HepG2 (cell line): ENCODE data around the gene ALG1L2.

Source experiments
- ARNTL ChIP-seq: sonication (generic); formaldehyde crosslinking; IDR thresholded peaks from 2 replicates; pipeline ENCODE4 v1.4.0; 2020; ENCODE audit warnings: mild to moderate bottlenecking, missing genetic modification reagents
- CBX2 ChIP-seq, 2 experiments: fragments of 200-600 bp in 1 of 2; sonication (generic); formaldehyde crosslinking in 1 of 2; IDR thresholded peaks; 2 replicates each; pipeline versions ENCODE4 v1.7.0 to v1.8.1; 2018 to 2022; ENCODE audit warnings: low read depth in 2 of 2, low read length in 1 of 2, mild to moderate bottlenecking in 1 of 2, missing genetic modification reagents in 1 of 2
- CREB1 ChIP-seq, 2 experiments: fragments of 450-650 bp in 1 of 2; IDR thresholded peaks; 2 replicates each; pipeline ENCODE4 v1.6.1; 2016 to 2017; ENCODE audit warnings: control low read depth in 1 of 2, mild to moderate bottlenecking in 1 of 2, missing compliant biosample characterization in 1 of 2, missing genetic modification characterization in 1 of 2
- PPARG ChIP-seq: conservative IDR thresholded peaks from 2 replicates; pipeline ENCODE4 v1.6.1; 2016; ENCODE audit warnings: missing biosample characterization, missing genetic modification reagents
- RFX5 ChIP-seq: IDR thresholded peaks from 2 replicates; pipeline ENCODE4 v1.6.1; 2011; ENCODE audit warnings: low read depth, low read length, improper control_type of control experiment
- ZNF382 ChIP-seq: sonication (generic); formaldehyde crosslinking; IDR thresholded peaks from 2 replicates; pipeline ENCODE4 v1.5.0; 2020; ENCODE audit warnings: missing genetic modification reagents, mild to moderate bottlenecking, borderline replicate concordance
- ZNF550 ChIP-seq: sonication (generic); formaldehyde crosslinking; IDR thresholded peaks from 2 replicates; pipeline ENCODE4 v1.4.0; 2020; ENCODE audit warnings: mild to moderate bottlenecking, missing genetic modification reagents, borderline replicate concordance
- TF ChIP-seq, protein P1 (sequence below): sonication (generic); formaldehyde crosslinking; IDR thresholded peaks from 2 replicates; pipeline ENCODE4 v1.5.0; 2020; ENCODE audit warnings: mild to moderate bottlenecking, missing genetic modification reagents, moderate library complexity

DNA sequence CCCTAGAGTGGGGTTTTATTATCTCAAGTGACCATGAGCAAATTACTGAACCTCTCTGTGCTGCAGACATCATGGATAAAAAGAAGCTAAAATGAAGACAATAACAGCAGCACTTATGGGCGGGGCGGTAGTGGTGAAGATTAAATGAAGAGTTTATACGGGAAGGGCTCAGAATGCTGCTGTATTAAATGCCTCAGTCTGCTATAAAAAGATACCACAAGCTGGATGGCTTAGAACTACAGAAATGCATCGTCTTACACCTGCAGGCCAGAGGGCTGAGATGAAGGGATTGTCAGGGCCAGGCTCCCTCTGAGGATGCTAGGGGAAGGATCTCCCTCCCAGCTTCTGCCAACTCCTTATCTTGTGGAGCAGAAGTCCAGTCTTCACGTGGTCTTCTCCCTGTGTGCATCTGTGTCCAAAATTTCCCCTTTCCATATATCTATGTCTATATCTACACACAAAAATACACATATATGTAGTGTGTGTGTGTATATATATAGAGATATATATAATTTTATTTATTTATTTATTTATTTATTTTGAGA lies 2.9 kb downstream of the ALG1L2 start:
- TF ChIP-seq CREB1 (IDR thresholded peaks at IDR 0.05) = no peak
- no peak for TF ChIP-seq CREB1 (CRISPR knock-in tag; IDR thresholded peaks at IDR 0.05)
- TF ChIP-seq ARNTL (CRISPR knock-in tag) = no peak
- no peak for TF ChIP-seq RFX5
- no peak for TF ChIP-seq ZNF550 (CRISPR knock-in tag)
- TF ChIP-seq, protein P1, sequence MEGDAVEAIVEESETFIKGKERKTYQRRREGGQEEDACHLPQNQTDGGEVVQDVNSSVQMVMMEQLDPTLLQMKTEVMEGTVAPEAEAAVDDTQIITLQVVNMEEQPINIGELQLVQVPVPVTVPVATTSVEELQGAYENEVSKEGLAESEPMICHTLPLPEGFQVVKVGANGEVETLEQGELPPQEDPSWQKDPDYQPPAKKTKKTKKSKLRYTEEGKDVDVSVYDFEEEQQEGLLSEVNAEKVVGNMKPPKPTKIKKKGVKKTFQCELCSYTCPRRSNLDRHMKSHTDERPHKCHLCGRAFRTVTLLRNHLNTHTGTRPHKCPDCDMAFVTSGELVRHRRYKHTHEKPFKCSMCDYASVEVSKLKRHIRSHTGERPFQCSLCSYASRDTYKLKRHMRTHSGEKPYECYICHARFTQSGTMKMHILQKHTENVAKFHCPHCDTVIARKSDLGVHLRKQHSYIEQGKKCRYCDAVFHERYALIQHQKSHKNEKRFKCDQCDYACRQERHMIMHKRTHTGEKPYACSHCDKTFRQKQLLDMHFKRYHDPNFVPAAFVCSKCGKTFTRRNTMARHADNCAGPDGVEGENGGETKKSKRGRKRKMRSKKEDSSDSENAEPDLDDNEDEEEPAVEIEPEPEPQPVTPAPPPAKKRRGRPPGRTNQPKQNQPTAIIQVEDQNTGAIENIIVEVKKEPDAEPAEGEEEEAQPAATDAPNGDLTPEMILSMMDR (CRISPR knock-in tag) = no peak
- no peak for TF ChIP-seq ZNF382 (CRISPR knock-in tag)
- TF ChIP-seq CBX2 (IDR thresholded peaks at IDR 0.05; ENCODE audit: low read depth, low read length) = no peak
- TF ChIP-seq CBX2 (CRISPR knock-in tag; IDR thresholded peaks at IDR 0.05; ENCODE audit: low read depth) = no peak
- TF ChIP-seq PPARG (CRISPR knock-in tag) = no peak
